Trophoblast cell (in vitro differentiated cells and primary cell): ENCODE measurements around the gene PSMF1.

Experiments used
- DNase-seq, 2 donors: peaks; one replicate each; pipeline ENCODE4 v3.0.0-alpha.2; 2016
- H2AFZ ChIP-seq: 2 replicates; pipeline ENCODE4 v1.6.1; 2013; ENCODE audit warnings: low read length, moderate library complexity, mild to moderate bottlenecking; ENCODE audit not compliant: insufficient read depth, poor library complexity
- H2AK5ac ChIP-seq: 2 replicates; pipeline ENCODE4 v1.6.1; 2013; ENCODE audit warnings: mild to moderate bottlenecking, low read length
- H2BK120ac ChIP-seq: 2 replicates; pipeline ENCODE4 v1.6.1; 2013; ENCODE audit warnings: low read length, mild to moderate bottlenecking, moderate library complexity; ENCODE audit not compliant: insufficient read depth, poor library complexity
- H2BK12ac ChIP-seq: 2 replicates; pipeline ENCODE4 v1.6.1; 2013; ENCODE audit warnings: mild to moderate bottlenecking, low read length, moderate library complexity
- H2BK5ac ChIP-seq: 2 replicates; pipeline ENCODE4 v1.6.1; 2013; ENCODE audit warnings: low read length, low read depth, moderate library complexity, mild to moderate bottlenecking; ENCODE audit not compliant: poor library complexity
- H3K14ac ChIP-seq: 2 replicates; pipeline ENCODE4 v1.6.1; 2013; ENCODE audit warnings: mild to moderate bottlenecking, low read length
- H3K18ac ChIP-seq: 2 replicates; pipeline ENCODE4 v1.6.1; 2013; ENCODE audit warnings: mild to moderate bottlenecking, low read length
- H3K23ac ChIP-seq: 2 replicates; pipeline ENCODE4 v1.6.1; 2013; ENCODE audit warnings: low read length
- H3K27ac ChIP-seq: 2 replicates; pipeline ENCODE4 v1.5.1; 2013; ENCODE audit warnings: low read depth, mild to moderate bottlenecking, inconsistent platforms, low read length, moderate library complexity
- H3K27me3 ChIP-seq: 2 replicates; pipeline ENCODE4 v1.6.1; 2013; ENCODE audit warnings: inconsistent platforms, mild to moderate bottlenecking, low read length, moderate library complexity; ENCODE audit not compliant: insufficient read depth
- H3K36me3 ChIP-seq, 2 experiments: 1 replicate in 1 of 2; 2 replicates in 1 of 2; pipeline ENCODE4 v1.6.1; 2013; ENCODE audit warnings: low read length in 2 of 2, mild to moderate bottlenecking in 2 of 2, moderate library complexity in 1 of 2; ENCODE audit not compliant: insufficient read depth in 2 of 2, control insufficient read depth in 1 of 2
- H3K4ac ChIP-seq: 2 replicates; pipeline ENCODE4 v1.6.1; 2013; ENCODE audit warnings: low read depth, mild to moderate bottlenecking, low read length, moderate library complexity
- H3K4me1 ChIP-seq, 2 experiments: 1 replicate in 1 of 2; 2 replicates in 1 of 2; pipeline ENCODE4 v1.6.1; 2013; ENCODE audit warnings: low read length in 2 of 2, mild to moderate bottlenecking in 2 of 2, moderate library complexity in 1 of 2; ENCODE audit not compliant: insufficient read depth in 2 of 2, control insufficient read depth in 1 of 2
- H3K4me2 ChIP-seq: 2 replicates; pipeline ENCODE4 v1.6.1; 2013; ENCODE audit warnings: inconsistent platforms, mild to moderate bottlenecking, low read length, moderate library complexity
- H3K4me3 ChIP-seq: 2 replicates; pipeline ENCODE4 v1.5.1; 2013; ENCODE audit warnings: mild to moderate bottlenecking, low read depth, low read length, inconsistent platforms
- H3K79me1 ChIP-seq: one replicate; pipeline ENCODE4 v1.6.1; 2013; ENCODE audit warnings: low read length
- H3K79me2 ChIP-seq: 2 replicates; pipeline ENCODE4 v1.6.1; 2013; ENCODE audit warnings: low read length, mild to moderate bottlenecking; ENCODE audit not compliant: control insufficient read depth, insufficient read depth, poor library complexity
- H3K9ac ChIP-seq: 2 replicates; pipeline ENCODE4 v1.6.1; 2013; ENCODE audit warnings: mild to moderate bottlenecking, low read length
- H3K9me3 ChIP-seq: 2 replicates; pipeline ENCODE4 v1.6.1; 2013; ENCODE audit warnings: low read depth, mild to moderate bottlenecking, control low read depth, inconsistent platforms, low read length; ENCODE audit not compliant: insufficient read depth
- H4K12ac ChIP-seq: 2 replicates; pipeline ENCODE4 v1.6.1; 2013; ENCODE audit warnings: low read depth, mild to moderate bottlenecking, low read length, moderate library complexity
- H4K8ac ChIP-seq: 2 replicates; pipeline ENCODE4 v1.6.1; 2013; ENCODE audit warnings: low read depth, mild to moderate bottlenecking, low read length, moderate library complexity
- H4K91ac ChIP-seq: one replicate; pipeline ENCODE4 v1.6.1; 2013; ENCODE audit warnings: low read depth, mild to moderate bottlenecking, low read length, moderate library complexity
- WGBS: extraction: QIAGEN DNeasy Blood & Tissue Kit; methylation state at CpG from one replicate; pipeline ENCODE4 v1.1.7; 2013; ENCODE audit warnings: missing lambda C conversion rate; ENCODE audit not compliant: insufficient read length, insufficient coverage; ENCODE audit errors: extremely low coverage; 5-methylcytosine and 5-hydroxymethylcytosine counted together

The PSMF1 gene

GRCh38 chr20:1189827-1190226 is 71.4 kb downstream of the PSMF1 start:
- Histone ChIP-seq H4K91ac (no peak overlapping the region), H2BK12ac (no peak overlapping the region), H2AK5ac (no peak overlapping the region), H3K79me1 (no peaks in the 10 kb centered on the region), H4K12ac (no peak overlapping the region), H3K4me1 (peaks cover 0 to 8% of the 10 kb centered on the region in 2 experiments), H3K79me2 (no peaks in the 10 kb centered on the region), H2BK120ac (no peak overlapping the region), H3K27ac (no peak overlapping the region), H3K4me2 (no peak overlapping the region), H3K9ac (no peak overlapping the region), H3K18ac (no peak overlapping the region), H3K4ac (no peak overlapping the region), H3K4me3 (no peak overlapping the region), H3K14ac (no peak overlapping the region), H3K9me3 (peaks cover 5% of the 10 kb centered on the region), H4K8ac (no peak overlapping the region), H2AFZ (no peak overlapping the region), H3K27me3 (peaks cover 4% of the 10 kb centered on the region), H3K23ac (no peak overlapping the region), H3K36me3 (no peaks in the 10 kb centered on the region), H2BK5ac (no peak overlapping the region)
- no peak for DNase-seq
- 100% methylated on average over 1 of the region's 1 CpG for WGBS

- H4K8ac ChIP-seq: no peak overlapping the region
Observed at GRCh38 chr20:1190847-1191246, 72.4 kb downstream of the PSMF1 start.

GRCh38 chr20:1191299-1191698 is 72.9 kb downstream of the PSMF1 start:
- Histone ChIP-seq H2AFZ (no peak overlapping the region), H2BK120ac (no peak overlapping the region), H4K12ac (no peak overlapping the region), H4K91ac (no peak overlapping the region), H3K27me3 (no peaks in the 10 kb centered on the region), H3K18ac (no peak overlapping the region), H3K27ac (no peak overlapping the region), H3K9ac (no peak overlapping the region), H2BK5ac (no peak overlapping the region), H2BK12ac (no peak overlapping the region), H3K14ac (no peak overlapping the region), H2AK5ac (no peak overlapping the region), H3K23ac (no peak overlapping the region), H3K9me3 (peaks cover 5% of the 10 kb centered on the region), H3K4me3 (no peak overlapping the region), H3K79me2 (no peaks in the 10 kb centered on the region), H3K4me2 (no peak overlapping the region), H4K8ac (no peak overlapping the region), H3K79me1 (no peaks in the 10 kb centered on the region), H3K36me3 (no peaks in the 10 kb centered on the region), H3K4ac (no peak overlapping the region), H3K4me1 (peaks cover 0 to 5% of the 10 kb centered on the region in 2 experiments)
- WGBS: no CpG with 5 or more reads among the region's 3 CpGs
- no peak for DNase-seq

More at GRCh38 chr20:1190847-1191246, 72.4 kb downstream of the PSMF1 start:
- no peak overlapping the region for H3K27ac ChIP-seq
- no peak overlapping the region for H2BK120ac ChIP-seq
- H3K23ac ChIP-seq: peak overlapping the region; percentile 25
- H4K91ac ChIP-seq: no peak overlapping the region
- H3K4me1 ChIP-seq: peaks cover 0 to 5% of the 10 kb centered on the region in 2 experiments
- no peak overlapping the region for H2AK5ac ChIP-seq
- H3K79me2 ChIP-seq: no peaks in the 10 kb centered on the region
- no peak overlapping the region for H3K18ac ChIP-seq
- no peak overlapping the region for H2BK5ac ChIP-seq
- no peak overlapping the region for H3K14ac ChIP-seq
- H3K4me2 ChIP-seq: no peak overlapping the region
- H3K4ac ChIP-seq: no peak overlapping the region
- no peaks in the 10 kb centered on the region for H3K79me1 ChIP-seq
- H3K36me3 ChIP-seq: no peaks in the 10 kb centered on the region
- DNase-seq: no peak
- H3K9me3 ChIP-seq: peaks cover 5% of the 10 kb centered on the region
- H3K27me3 ChIP-seq: no peaks in the 10 kb centered on the region
- no peak overlapping the region for H2BK12ac ChIP-seq
- WGBS: no CpG with 5 or more reads among the region's 3 CpGs
- no peak overlapping the region for H2AFZ ChIP-seq
- H3K4me3 ChIP-seq: no peak overlapping the region
- no peak overlapping the region for H3K9ac ChIP-seq
- H4K12ac ChIP-seq: no peak overlapping the region

- Histone ChIP-seq H3K79me2 (no peaks in the 10 kb centered on the region), H3K23ac (no peak overlapping the region), H2AFZ (no peak overlapping the region), H3K9ac (no peak overlapping the region), H3K79me1 (no peaks in the 10 kb centered on the region), H3K4me3 (no peak overlapping the region), H2BK12ac (no peak overlapping the region), H3K4ac (no peak overlapping the region), H3K4me1 (no peaks in the 10 kb centered on the region), H2BK5ac (no peak overlapping the region), H3K27ac (no peak overlapping the region), H3K4me2 (no peak overlapping the region), H3K9me3 (no peaks in the 10 kb centered on the region), H3K14ac (no peak overlapping the region), H4K12ac (no peak overlapping the region), H2AK5ac (no peak overlapping the region), H3K27me3 (no peaks in the 10 kb centered on the region), H3K36me3 (no peaks in the 10 kb centered on the region), H2BK120ac (no peak overlapping the region), H4K91ac (no peak overlapping the region), H4K8ac (no peak overlapping the region), H3K18ac (no peak overlapping the region)
- no peak for DNase-seq
- no CpG with 5 or more reads among the region's 1 CpG for WGBS
Observed at GRCh38 chr20:1195226-1195625, 76.8 kb downstream of the PSMF1 start.
